Left kidney (tissue), 2 donors: ENCODE results near the gene TDRKH. TPM values are rescaled to one million over a fixed set of nuclear protein-coding genes. Genes with fewer than 3 reads are reported as not detected.
"Not testable (repeated sequence)": the region's sequence is repeated elsewhere in the genome, so short reads cannot be mapped to it uniquely, and the experiment has no call there.

Source experiments
- DNase-seq: peaks from one replicate; pipeline ENCODE4 v3.0.0-alpha.2; 2013
- polyA plus RNA-seq: library from polyadenylated mRNA; unstranded; fragments of 120-200 nt; gene quantifications from one replicate; pipeline ENCODE4 v1.2.1, GENCODE V29; 2013; ENCODE audit not compliant: insufficient read length

TDRKH gene
- polyA plus RNA-seq, 1 donor, result 8.8 TPM

DNA sequence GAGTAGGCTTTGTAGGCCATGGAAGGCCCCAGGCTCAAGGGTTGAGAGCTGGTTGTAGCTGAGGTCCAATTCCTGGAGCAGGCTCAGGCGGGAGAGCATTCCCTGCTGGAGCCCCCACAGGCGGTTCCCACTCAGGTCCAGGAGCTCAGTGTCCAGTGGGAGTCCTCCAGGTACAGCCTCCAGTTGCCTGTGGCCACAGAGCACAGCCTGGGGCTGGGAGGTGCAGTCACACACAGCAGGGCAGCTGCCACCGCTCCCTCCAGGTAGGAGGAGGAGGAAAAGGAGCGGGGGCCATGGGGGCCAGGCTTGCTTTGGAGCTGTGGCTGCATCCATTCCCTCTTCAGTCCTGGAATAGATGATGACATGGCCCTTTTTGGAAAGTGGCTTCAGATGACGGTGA is 12.1 kb upstream of the TDRKH start:
- no peak for DNase-seq

DNA sequence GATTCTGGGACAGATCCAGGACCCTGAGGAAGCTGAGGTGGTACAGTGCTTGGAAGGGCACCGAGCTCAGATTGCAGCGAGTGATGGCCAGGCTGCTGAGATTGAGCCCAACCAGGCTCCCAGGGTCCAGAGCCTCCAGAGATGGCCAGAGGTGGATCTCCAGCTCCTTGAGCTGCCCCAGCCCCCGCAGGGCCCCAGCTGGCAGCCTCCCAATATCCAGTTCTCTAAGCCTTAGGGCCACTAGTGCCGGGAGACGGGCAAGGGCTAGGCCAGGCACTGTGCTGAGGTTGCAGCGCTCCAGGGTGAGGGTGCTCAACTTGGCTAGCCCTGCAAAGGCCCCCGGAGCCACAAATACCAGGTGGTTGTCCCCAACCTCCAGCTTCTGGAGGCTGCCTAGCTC is 11.5 kb upstream of the TDRKH start:
- DNase-seq, result no peak

DNA sequence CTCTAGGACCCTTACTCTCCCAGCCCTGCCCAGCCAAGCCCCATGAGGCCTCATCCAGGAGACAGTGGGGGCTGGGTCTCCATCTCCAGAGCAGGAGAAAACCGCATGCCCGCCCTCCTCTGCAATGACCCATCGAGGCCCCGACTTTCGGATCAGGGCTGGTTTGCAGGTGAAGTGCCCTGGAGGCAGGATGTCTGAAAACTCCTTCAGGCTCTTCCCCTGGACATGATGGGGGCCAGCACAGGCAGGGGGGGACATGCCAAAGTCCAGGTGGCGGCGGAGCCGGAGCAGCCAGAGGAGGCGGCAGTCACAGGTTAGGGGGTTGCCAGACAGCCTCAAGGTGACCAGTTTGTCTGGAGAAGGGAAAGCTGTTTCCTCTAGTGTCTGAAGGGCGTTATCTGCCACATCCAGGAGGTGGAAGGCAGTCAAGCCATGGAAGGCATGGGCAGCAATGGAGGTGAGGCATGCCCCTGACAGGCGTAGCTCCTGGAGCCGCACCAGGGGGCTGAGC is 11.1 kb upstream of the TDRKH start:
- DNase-seq, result no peak

DNA sequence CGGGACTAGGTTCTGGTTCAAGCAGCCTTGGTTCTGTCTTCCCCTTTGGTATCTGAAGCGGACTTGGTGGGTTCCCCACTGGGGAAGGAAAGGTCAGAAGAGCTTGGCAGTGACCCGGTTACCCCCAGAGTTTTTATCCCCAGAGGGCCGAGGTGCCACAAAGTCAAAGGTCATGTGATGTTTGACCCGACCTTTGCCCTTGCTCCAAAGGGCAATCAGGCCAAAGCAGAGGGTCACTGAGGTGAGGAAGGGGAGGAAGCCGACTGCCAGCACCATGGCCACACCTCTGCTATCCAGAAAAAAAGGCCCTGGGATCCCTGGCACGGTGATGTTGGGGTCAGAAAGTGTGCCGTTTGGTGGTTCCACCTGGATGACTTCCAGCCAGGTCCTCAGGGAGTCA is 10.5 kb upstream of the TDRKH start:
- DNase-seq, result no peak

DNA sequence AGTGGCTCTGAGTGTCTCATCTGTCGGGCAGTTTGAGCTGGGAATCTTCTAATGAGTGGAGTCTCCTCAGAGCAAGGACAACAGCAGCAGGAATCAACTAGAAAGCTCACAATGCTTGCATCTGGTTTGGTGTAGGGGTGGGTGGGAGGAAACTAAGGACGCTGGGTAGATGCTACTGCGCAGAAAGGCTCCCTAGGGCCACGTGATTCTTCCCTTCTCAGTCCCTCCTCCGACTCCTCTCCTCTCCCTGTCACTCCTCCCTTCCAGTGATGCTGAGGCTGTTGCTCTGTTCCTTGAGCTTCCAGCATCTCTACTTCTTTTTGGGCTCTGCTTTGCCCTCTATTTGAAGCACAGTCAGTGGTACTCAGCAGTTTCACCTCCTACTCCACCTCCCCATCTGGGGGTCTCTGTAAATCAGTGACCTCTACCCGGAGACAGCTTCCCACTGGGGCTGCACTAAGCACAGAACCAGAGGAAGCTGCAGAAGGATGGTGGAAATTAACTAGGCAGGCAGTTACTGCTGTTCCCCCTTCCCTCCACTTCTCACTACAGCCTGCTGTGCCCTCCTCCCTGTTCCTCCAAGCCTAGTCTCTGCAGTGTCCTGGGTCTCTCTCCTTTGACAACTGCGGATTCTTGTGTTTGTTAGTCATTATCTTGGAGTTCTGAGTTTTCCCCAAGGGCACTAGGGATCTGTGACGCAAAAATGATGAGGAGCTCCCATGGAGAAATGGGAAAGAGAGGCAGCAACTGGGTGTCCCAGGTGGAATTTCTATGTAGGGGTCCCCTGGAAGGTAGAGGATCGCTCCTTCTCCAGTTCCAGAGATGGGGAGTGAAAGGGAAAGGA is 9.1 kb upstream of the TDRKH start:
- DNase-seq, result no peak

DNA sequence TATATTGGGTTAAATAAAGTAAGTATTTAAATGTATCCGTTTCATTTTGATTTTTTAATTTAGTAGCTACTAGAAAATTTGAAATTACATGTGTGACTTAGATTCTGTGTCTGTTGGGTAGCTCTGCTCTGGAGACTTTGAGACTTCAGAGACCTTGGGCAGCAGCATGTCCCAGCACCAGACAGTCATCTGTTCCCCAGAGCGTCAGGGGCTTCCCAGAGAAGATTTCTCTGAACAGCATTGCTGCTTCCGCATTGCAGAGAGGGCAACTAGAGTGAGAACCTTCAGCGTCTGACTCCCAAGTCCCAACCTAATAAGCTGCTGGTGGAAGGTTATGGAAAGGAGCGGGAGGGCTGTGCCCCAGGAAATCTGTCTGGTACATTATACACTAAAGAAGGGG is 8.3 kb upstream of the TDRKH start:
- no peak for DNase-seq

DNA sequence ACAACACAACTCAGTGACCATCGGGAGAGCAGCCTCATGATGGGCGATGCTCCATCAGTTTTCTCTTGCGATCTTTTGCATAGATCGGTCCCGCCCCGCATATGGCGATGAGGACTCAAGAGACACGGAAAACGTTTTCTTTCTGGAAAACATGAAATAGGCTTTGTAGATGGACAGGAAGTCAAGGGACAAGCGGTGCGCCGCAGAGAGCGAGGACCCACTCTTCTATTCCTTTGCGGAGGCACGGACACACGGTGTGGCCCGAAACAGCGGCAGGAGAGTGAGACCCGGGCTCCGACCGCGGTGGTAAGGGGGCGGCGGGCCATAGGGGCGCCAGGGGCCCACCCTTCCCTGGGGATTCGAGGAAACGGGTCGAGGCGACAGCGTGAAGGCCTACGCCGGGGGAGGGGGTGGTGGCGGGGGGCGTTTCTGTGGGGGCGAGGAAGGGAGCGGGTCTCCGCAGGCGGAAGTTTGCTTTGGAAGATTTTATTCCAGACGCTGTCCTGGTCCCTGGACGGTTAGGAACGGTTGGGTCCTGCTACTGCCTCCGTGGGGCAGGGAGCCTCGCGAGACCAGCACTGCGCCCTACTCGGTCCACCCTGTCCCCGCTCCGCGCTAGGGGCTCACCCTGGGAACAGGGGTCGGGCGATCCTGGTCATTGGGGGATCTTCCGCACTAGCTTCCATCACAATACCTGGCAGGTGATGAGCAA is 796 bp upstream of the TDRKH start:
- peak; percentile 21 for DNase-seq

DNA sequence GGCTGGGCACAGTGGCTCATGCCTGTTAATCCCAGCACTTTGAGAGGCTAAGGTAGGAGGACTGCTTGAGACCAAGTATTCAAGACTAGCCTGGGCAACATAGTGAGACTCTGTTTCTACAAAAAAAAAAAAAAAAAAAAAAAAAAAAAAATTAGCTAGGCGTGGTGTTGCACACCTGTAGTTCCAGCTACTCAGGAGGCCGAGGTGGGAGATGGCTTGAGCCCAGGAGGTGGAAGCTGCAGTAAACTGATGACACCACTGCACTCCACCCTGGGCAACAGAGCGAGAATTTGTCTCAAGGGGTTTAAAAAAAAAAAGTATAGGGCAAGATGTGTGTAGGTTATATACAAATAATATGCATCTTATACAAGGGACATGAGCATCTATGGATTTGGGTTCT is 2.6 kb downstream of the TDRKH start:
- DNase-seq, result no peak

DNA sequence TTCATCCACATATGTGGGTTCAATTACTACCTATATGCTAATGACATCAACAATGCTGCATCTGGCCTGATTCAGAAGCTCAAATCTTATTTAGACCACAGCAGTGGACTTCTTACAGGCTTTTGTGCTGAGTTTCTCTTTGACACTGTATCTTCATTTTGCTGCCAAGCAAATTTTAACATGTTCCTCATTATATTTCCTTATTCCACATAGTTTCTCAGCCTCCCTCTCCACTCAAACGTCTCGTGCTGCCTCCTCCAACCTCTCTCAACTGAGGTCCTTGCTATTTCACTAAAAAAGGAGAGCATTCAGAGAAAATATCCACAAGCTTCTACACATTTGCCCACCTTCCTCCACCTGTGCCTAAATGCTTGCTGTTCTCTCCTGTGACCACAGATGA is 6.5 kb downstream of the TDRKH start:
- DNase-seq, result no peak

DNA sequence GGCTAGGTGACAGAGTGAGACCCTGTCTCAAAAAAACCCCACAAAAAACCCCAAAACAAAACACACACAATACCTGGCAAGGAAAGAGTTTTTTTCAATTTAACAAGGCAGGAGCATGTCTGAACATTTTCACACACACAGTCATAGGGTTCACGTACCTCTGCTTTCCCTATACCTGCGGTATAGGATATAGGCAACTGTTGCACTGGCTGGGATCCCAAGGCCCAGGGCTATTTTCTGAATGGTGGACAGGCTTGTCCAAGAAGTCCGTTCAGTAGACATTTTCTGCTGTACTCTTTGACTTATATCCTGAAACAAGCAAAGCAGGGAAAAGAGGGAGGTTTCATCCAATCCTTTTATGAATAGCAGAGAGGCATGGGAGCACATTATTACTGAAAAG is 7.6 kb downstream of the TDRKH start:
- DNase-seq, result no peak

DNA sequence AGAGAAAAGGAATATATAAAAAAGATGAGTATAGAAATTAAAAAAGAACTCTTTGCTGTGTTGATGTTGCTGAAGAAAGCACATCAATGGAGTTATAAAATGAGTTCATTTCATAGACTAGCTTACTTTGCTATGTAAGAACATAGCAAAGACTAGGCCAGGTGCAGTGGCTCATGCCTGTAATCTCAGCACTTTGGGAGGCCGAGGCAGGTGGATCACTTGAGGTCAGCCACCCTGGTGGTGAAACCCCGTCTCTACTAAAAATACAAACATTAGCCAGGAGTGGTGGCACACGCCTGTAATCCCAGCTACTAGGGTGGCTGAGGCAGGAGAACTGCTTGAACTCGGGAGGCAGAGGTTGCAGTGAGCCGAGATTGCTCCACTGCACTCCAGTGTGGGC is 8.3 kb downstream of the TDRKH start:
- DNase-seq, result not testable (repeated sequence)

DNA sequence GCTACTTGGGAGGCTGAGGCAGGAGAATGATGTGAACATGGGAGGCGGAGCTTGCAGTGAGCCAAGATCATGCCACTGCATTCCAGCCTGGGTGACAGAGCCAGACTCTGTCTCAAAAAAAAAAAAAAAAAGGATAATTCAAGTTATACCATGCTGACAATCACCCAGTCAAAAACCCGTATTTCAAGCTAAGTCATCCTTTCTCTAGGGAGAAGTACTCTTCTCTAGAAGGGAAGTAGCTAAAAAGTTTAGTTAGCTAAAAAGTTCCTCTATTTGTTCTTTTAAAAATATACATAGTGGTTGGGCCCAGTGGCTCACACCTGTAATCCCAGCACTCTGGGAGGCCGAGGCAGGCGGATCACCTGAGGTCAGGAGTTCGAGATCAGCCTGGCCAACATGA is 9.6 kb downstream of the TDRKH start:
- DNase-seq, result not testable (repeated sequence)

DNA sequence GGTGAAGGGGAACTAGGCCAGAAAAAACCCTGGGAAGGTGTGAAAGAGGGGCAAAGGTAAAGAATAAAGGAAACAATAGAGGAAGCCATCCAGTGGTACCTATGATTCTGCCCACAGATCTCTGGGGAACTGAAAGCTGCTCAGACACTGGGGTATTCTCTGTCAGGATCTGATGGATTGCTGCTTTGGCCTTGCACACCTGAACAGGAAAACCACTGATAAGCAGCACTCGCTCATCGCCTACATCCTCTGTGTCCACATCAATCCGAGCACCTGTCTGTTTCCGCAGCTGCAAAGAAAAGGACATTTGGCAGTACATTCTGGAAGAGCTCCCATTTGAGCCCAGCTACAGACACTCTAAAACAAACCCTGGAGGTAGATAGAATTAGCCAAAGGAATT is 10.4 kb downstream of the TDRKH start:
- no peak for DNase-seq

DNA sequence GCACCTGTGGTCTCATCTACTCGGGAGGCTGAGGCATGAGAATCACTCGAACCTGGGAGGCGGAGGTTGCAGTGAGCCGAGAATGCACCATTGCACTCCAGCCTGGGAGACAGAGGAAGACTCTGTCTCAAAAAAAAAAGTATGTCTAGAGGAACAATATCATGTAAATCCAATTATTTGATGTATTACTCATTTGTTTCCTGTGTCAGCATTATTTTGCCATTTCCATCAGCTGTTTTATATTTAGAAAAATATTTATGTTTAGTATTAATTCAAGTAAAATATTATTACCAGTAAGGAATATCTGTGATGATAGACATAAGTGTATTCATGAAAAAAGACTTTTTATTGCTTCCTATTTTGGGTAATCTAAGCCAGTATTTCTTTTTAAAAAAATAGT is 13.0 kb downstream of the TDRKH start:
- no peak for DNase-seq

DNA sequence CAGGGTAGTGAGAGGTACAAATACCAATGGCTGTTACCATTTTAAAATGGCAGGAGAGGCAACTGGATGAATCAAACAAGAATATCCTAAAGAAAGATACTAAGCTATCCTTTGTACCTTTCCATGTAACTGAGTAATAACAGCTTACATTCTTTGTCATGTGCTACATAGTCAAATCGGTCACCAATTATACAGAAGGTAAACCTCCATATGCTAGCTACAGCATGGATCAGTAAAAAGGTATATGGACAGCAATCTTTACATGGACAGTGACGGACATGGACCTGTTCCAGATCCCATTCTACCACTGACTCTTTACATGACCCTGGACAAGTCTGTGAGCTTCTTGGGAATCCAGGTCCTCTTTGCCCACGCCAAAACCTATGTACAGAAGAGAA is 13.6 kb downstream of the TDRKH start:
- no peak for DNase-seq

DNA sequence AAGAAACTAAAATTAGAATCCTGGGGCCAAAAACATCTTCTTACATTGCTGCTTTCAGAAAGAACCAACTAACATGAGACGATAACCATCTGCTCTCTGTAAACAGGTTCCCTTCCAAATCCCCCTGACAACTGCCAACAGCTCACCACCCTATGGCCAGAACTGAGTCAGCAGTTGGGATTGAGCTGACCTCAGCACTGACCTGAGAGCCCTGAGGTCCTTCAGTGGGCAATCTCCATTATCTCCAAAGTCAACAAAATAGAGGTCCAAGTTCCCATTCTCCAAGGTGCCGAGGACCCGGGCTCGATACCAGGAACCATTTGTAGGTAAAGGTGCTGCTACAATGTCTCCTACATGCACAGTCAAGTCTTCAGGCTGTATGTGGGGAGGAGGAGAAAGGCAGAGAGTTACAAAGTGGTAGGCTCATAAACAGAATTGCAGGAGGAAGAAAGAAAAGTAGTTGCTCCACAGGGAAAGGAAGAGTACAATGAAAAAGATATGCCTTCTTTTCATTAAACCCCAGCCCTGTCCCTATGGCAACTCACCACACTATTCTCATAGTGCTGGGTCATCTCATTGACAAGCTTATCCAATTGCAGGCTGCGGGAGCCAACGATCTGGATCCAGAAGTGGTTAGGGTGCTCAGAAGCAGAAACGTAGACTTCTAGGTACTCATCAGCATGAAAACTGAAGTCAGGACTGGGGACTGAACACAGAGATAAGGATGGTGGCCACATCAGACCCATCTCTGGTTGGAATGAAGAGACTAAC is 14.2 kb downstream of the TDRKH start:
- no peak for DNase-seq

DNA sequence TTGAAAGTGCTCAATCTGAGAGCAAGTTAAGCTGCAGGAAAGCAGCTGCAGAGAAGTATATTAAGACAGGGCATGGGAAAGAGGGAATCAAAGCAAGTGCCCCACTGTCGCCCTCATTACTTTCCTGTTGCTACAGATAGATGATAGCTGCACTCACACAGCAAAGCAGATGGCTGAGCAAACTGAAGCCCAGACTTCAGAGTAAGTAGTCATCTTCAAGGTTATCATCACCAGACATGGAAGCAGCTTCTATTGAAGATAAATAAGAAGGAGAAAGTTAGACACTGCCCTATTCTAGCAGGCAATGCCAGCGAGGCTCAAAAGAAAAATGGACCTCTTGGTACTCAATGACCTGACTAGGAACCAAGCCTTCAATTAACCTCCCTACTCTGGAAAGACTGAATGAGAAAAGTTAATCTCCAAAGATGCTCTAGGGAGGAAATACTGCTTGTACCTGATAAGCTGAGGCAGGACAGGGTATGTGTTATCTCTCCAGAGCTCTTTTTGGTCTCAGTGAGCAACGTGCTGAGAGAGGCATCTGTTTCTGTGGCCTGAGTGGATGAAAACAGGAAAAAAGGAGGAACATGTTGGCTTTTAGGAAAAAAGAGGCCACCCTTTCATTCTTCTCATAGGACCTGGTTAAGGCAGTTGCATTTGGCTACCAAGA is 15.9 kb downstream of the TDRKH start:
- no peak for DNase-seq

DNA sequence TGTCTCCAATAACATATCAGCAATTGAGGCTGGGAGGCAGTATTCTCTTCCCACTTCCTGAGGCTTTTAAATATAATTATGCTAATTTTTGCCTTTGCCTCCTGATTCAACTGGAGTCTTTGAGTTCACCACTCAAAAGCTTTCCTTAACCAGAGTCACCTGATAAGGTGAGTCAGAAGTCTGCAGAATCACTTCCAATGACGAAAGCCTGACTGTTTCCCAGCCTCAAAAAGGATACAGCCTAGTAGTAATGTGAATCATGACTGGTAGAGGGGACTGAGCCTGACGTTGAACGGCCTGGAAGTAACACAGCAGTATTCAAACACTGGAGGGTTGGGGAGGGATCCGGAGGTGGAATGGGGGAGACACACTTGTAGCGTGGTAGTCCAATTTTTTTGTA is 16.6 kb downstream of the TDRKH start:
- DNase-seq, result no peak

DNA sequence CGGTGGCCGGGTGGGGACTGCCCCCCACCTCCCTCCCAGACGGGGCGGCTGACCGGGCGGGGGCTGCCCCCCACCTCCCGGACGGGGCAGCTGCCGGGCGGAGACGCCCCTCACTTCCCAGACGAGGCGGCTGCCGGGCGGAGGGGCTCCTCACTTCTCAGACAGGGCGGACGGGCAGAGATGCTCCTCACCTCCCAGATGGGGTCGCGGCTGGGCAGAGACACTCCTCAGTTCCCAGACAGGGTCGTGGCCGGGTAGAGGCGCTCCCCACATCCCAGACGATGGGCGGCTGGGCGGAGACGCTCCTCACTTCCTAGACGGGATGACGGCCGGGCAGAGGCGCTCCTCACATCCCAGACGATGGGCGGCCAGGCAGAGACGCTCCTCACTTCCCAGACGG is 21.0 kb downstream of the TDRKH start:
- DNase-seq, result not testable (repeated sequence)

DNA sequence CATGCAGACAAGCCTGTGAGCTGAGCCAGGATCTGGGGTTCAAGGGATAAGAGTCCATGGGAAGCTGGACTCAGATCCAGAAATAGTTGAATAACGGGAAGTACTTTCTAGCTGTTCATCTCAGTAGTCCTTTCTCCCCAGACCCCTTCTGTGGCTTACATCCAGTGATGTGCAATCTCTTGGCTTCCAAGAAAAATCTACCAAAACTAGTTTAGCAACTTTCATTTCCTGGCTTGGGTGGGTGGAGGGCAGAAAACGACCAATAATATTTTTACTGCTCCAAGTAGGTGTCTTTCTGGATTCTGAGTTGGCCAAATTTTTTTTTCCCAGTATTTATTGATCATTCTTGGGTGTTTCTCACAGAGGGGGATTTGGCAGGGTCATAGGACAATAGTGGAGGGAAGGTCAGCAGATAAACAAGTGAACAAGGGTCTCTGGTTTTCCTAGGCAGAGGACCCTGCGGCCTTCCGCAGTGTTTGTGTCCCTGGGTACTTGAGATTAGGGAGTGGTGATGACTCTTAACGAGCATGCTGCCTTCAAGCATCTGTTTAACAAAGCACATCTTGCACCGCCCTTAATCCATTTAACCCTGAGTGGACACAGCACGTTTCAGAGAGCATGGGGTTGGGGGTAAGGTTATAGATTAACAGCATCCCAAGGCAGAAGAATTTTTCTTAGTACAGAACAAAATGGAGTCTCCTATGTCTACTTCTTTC is 21.8 kb downstream of the TDRKH start:
- DNase-seq, result not testable (repeated sequence)

DNA sequence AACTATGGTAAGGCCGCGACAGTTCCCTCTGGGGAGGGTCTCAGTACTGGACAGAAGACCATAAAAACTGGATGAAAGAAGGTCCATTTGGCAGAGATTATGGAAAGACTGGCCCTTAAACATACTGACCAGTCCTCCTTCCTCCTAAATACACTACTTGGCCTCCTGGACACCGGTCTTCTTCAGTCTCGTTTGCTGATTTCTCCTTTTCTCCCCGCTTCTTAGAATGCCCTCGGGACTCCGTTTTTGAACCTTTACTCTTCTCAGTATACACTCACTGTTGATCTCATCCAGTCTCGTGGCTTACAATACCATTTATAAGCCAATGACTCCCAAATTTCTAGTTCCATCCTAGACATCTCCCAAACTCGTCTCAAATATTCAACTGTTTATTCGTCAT is 26.3 kb downstream of the TDRKH start:
- DNase-seq, result no peak
